K562 (cell line): ENCODE results near the gene NEDD8. TPM values are rescaled to one million over a fixed set of nuclear protein-coding genes. Genes with fewer than 3 reads are reported as not detected.
A peak's percentile ranks its signal among the peaks of the same experiment; 100 is the strongest.
"Not testable (repeated sequence)": the region's sequence is repeated elsewhere in the genome, so short reads cannot be mapped to it uniquely, and the experiment has no call there.

Source experiments
- ATAC-seq: fragments of 200-7000 bp; cut with Tn5 transposase; 3 replicates; pipeline ENCODE4 v1.9.1; 2020; ENCODE audit warnings: moderate library complexity
- BruUV-seq: library from RNA; stranded (reverse); fragments of 400-500 nt; replicated peaks from 2 replicates; lab custom pipeline; 2021; lab: Mats Ljungman, UMichigan
- CTCF ChIA-PET: fragments of 300-600 bp; formaldehyde crosslinking; extraction: SDS; loops from one replicate; lab custom pipeline; 2021; ENCODE audit warnings: low intra/inter-chr PET ratio; lab: Yijun Ruan, JAX
- POLR2A ChIA-PET: fragments of 300-600, 350-650 bp; sonication (Branson Sonifier 250); formaldehyde crosslinking; extraction: SDS; loops from one replicate; lab custom pipeline; 2021; ENCODE audit warnings: antibody characterized with exemption, inconsistent platforms; lab: Yijun Ruan, JAX
- DNase-seq, 4 experiments: peaks; one replicate each; pipeline versions ENCODE4 v3.0.0 to v3.0.0-alpha.2; 2011 to 2018; ENCODE audit warnings: low spot score in 3 of 4, mixed read lengths in 3 of 4; ENCODE audit errors: extremely low read depth in 1 of 4
- FAIRE-seq: peaks from 2 replicates; lab custom pipeline; 2011; peaks lifted over from hg19 to GRCh38; lab: Jason Lieb, UNC
- H2AFZ ChIP-seq: 2 replicates; pipeline ENCODE4 v1.6.0; 2011; ENCODE audit warnings: low read depth, low read length, control low read depth, inconsistent platforms
- H3K27ac ChIP-seq: fragments of 200-600 bp; 3 replicates; pipeline ENCODE4 v1.8.0; 2011; ENCODE audit warnings: low read depth, mild to moderate bottlenecking, control low read depth, inconsistent platforms, low read length, moderate library complexity, mixed read lengths; ENCODE audit errors: extremely low read depth
- H3K27me3 ChIP-seq, 2 experiments: fragments of 300-600 bp in 1 of 2; 2 replicates in 1 of 2; 3 replicates in 1 of 2; pipeline versions ENCODE4 v1.6.0 to v1.8.0; 2011; ENCODE audit warnings: inconsistent platforms in 2 of 2, low read length in 2 of 2, mild to moderate bottlenecking in 1 of 2, mixed read lengths in 1 of 2, moderate library complexity in 1 of 2; ENCODE audit not compliant: control insufficient read depth in 2 of 2, insufficient read depth in 2 of 2
- H3K36me3 ChIP-seq: fragments of 300-600 bp; 3 replicates; pipeline ENCODE4 v1.8.0; 2011; ENCODE audit warnings: mild to moderate bottlenecking, low read length, inconsistent platforms; ENCODE audit not compliant: control insufficient read depth, insufficient read depth
- H3K4me1 ChIP-seq, 2 experiments: fragments of 200-600 bp in 1 of 2; replicated peaks in 1 of 2; 2 replicates in 1 of 2; 3 replicates in 1 of 2; pipeline versions ENCODE4 v1.5.1 to v1.8.0; 2011; ENCODE audit warnings: inconsistent platforms in 2 of 2, low read length in 2 of 2, mild to moderate bottlenecking in 1 of 2, mixed read lengths in 1 of 2, moderate library complexity in 1 of 2; ENCODE audit not compliant: control insufficient read depth in 2 of 2, insufficient read depth in 2 of 2
- H3K4me2 ChIP-seq: 2 replicates; pipeline ENCODE4 v1.6.1; 2011; ENCODE audit warnings: low read length, control low read depth, inconsistent platforms, mixed read lengths; ENCODE audit not compliant: insufficient read depth
- H3K4me3 ChIP-seq: fragments of 200-600 bp; sonication (generic), shearing (Covaris generic); 2 replicates; pipeline ENCODE4 v1.5.1; 2016; ENCODE audit warnings: control low read depth, inconsistent platforms
- H3K79me2 ChIP-seq: fragments of 200-600 bp; 3 replicates; pipeline ENCODE4 v1.8.0; 2011; ENCODE audit warnings: low read length, inconsistent platforms; ENCODE audit not compliant: control insufficient read depth, insufficient read depth
- H3K9ac ChIP-seq, 2 experiments: 2 replicates each; pipeline versions ENCODE4 v1.6.0 to v1.6.1; 2011; ENCODE audit warnings: low read depth in 2 of 2, low read length in 2 of 2, control low read depth in 1 of 2, inconsistent platforms in 1 of 2, mild to moderate bottlenecking in 1 of 2, mixed read lengths in 1 of 2; ENCODE audit not compliant: insufficient read depth in 1 of 2
- H3K9me1 ChIP-seq: one replicate; pipeline ENCODE4 v1.6.0; 2011; ENCODE audit warnings: inconsistent platforms, mild to moderate bottlenecking, low read length, moderate library complexity; ENCODE audit not compliant: control insufficient read depth, insufficient read depth
- H3K9me3 ChIP-seq: replicated peaks from 2 replicates; pipeline ENCODE4 v1.5.1; 2011; ENCODE audit warnings: low read depth, low read length, inconsistent platforms; ENCODE audit not compliant: control insufficient read depth, insufficient read depth
- H4K20me1 ChIP-seq: replicated peaks from 2 replicates; pipeline ENCODE4 v1.6.1; 2011; ENCODE audit warnings: low read length, inconsistent platforms, mixed read lengths; ENCODE audit not compliant: control insufficient read depth, insufficient read depth
- FOSL1 ChIP-seq: fragments of 200-800 bp; sonication (Bioruptor generic); conservative IDR thresholded peaks from 2 replicates; pipeline ENCODE4 v1.6.1; 2016; ENCODE audit warnings: missing genetic modification characterization, missing compliant biosample characterization
- JUND ChIP-seq, 2 experiments: IDR thresholded peaks; 2 replicates in 1 of 2; 3 replicates in 1 of 2; pipeline ENCODE4 v1.6.1; 2011; ENCODE audit warnings: borderline replicate concordance in 2 of 2, low read depth in 2 of 2, low read length in 2 of 2, improper control_type of control experiment in 1 of 2, missing biosample characterization in 1 of 2, missing genetic modification characterization in 1 of 2, missing genetic modification reagents in 1 of 2
- SMARCA4 ChIP-seq: fragments of 450-650 bp; IDR thresholded peaks from 2 replicates; pipeline ENCODE4 v1.6.1; 2016
- SMARCE1 ChIP-seq: fragments of 450-650 bp; IDR thresholded peaks from 2 replicates; pipeline ENCODE4 v1.7.1; 2016; ENCODE audit warnings: mild to moderate bottlenecking
- ZNF124 ChIP-seq: sonication (generic); formaldehyde crosslinking; IDR thresholded peaks from 2 replicates; pipeline ENCODE4 v1.8.1; 2022; ENCODE audit warnings: missing genetic modification reagents
- ZNF23 ChIP-seq: fragments of 250-450 bp; sonication (Bioruptor Pico); IDR thresholded peaks from 2 replicates; pipeline ENCODE4 v1.4.0; 2020; ENCODE audit warnings: mild to moderate bottlenecking
- ZNF384 ChIP-seq: IDR thresholded peaks from 2 replicates; pipeline ENCODE4 v1.6.1; 2012; ENCODE audit warnings: low read depth, low read length, improper control_type of control experiment
- ZNF830 ChIP-seq: fragments of 250-450 bp; sonication (Bioruptor Pico); IDR thresholded peaks from 2 replicates; pipeline ENCODE4 v1.5.0; 2021; ENCODE audit warnings: mild to moderate bottlenecking
- WGBS: fragments of 100-300 bp; shearing (Covaris generic); methylation state at CpG from one replicate; pipeline ENCODE4 v1.1.6; 2016; ENCODE audit warnings: low coverage, mixed read lengths; ENCODE audit not compliant: insufficient coverage; ENCODE audit errors: missing lambda C conversion rate; 5-methylcytosine and 5-hydroxymethylcytosine counted together
- in situ Hi-C: fragments of 300-500 bp; cut with MboI; formaldehyde crosslinking; loops from 4 replicates; pipeline ENCODE4 v1.15.0; 2018; ENCODE audit warnings: inconsistent platforms, mixed read lengths
- intact Hi-C: fragments of 100-400 bp; cut with micrococcal nuclease; formaldehyde crosslinking; loops from 2 replicates; pipeline ENCODE4 v1.14.2; 2022
- polyA plus RNA-seq, 8 experiments: library from polyadenylated mRNA; depleted of rRNA in 4 of 8; stranded (reverse) in 5 of 8; unstranded in 3 of 8; fragments of >200 nt; fragmentation: Nextera tagmentation in 2 of 8; fragmentation: Illumina TruSeq in 1 of 8; extraction: Ambion mirVana in 2 of 8; extraction: Trizol in 1 of 8; gene quantifications; 2 replicates each; pipeline versions ENCODE4 v1.2.1 to v1.2.3, GENCODE V29; 2011 to 2014; ENCODE audit warnings: inconsistent platforms in 1 of 8, missing spikeins in 1 of 8
- total RNA-seq, 7 experiments: library from RNA; depleted of rRNA in 6 of 7; stranded (reverse); fragments of >200 nt in 6 of 7; fragmentation: Illumina TruSeq in 2 of 7; extraction: Trizol in 2 of 7; gene quantifications; 2 replicates each; pipeline versions ENCODE4 v1.2.1 to v1.2.3, GENCODE V29; 2011 to 2021; ENCODE audit warnings: low replicate concordance in 1 of 7
- TF ChIP-seq, protein P1 (sequence below): fragments of 450-650 bp; IDR thresholded peaks from 2 replicates; pipeline ENCODE4 v1.6.1; 2017; ENCODE audit warnings: antibody characterized with exemption
- TF ChIP-seq, protein P2 (sequence below), 2 experiments: fragments of 450-650 bp in 1 of 2; sonication (generic) in 1 of 2; formaldehyde crosslinking in 1 of 2; IDR thresholded peaks in 1 of 2; conservative IDR thresholded peaks in 1 of 2; 2 replicates each; pipeline versions ENCODE4 v1.6.1 to v1.8.1; 2016 to 2023; ENCODE audit warnings: mild to moderate bottlenecking in 2 of 2, moderate library complexity in 2 of 2, inconsistent platforms in 1 of 2, missing genetic modification reagents in 1 of 2

The NEDD8 gene
- total and polyA plus RNA-seq, 9 of the 15 experiments (the other 6 are each of a cell fraction or from before 2014, with no cell fraction given), result 142 to 691 (median 260) TPM

DNA sequence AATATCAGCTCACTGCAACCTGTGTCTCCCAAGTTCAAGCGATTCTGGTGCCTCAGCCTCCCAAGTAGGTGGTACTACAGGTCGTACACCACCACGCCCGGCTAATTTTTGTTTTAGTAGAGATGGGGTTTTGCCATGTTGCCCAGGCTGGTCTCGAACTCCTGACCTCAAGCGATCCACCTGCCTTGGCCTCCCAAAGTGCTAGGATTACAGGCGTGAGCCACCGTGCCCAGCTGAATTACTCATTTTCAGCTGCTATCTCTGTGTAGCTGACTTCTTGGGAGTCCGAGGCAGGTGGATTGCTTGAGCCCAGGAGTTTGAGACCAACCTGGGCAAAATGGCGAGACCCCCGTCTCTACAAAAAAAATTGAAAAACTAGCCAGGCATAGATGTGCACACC lies 13.2 kb upstream of the NEDD8 start:
- BruUV-seq, H3K9ac ChIP-seq, H4K20me1 ChIP-seq, ATAC-seq, H3K9me3 ChIP-seq, H3K36me3 ChIP-seq, H3K27ac ChIP-seq, FAIRE-seq, H3K27me3 ChIP-seq, intact Hi-C loops, DNase-seq, H3K4me2 ChIP-seq, H2AFZ ChIP-seq, H3K4me3 ChIP-seq, H3K9me1 ChIP-seq, CTCF ChIA-PET: not testable (repeated sequence)
- H3K4me1 ChIP-seq, result peaks cover 13 to 15% of the 10 kb centered on the region in 2 experiments; a peak in 4 of 5 replicates
- in situ Hi-C loops, result loop anchor here (10.0 kb wide), 1 partner anchor 189 kb away; no protein-coding TSS in a partner anchor
- WGBS, result 70% methylated on average over 9 of the region's 11 CpGs
- H3K79me2 ChIP-seq, result peaks cover 10% of the 10 kb centered on the region; the same call in 2 of the 3 replicates
- POLR2A ChIA-PET, result interaction anchor here (0.9 kb wide), 1 partner anchor 52 kb away, joined by 3 read pairs; no protein-coding TSS in a partner anchor

DNA sequence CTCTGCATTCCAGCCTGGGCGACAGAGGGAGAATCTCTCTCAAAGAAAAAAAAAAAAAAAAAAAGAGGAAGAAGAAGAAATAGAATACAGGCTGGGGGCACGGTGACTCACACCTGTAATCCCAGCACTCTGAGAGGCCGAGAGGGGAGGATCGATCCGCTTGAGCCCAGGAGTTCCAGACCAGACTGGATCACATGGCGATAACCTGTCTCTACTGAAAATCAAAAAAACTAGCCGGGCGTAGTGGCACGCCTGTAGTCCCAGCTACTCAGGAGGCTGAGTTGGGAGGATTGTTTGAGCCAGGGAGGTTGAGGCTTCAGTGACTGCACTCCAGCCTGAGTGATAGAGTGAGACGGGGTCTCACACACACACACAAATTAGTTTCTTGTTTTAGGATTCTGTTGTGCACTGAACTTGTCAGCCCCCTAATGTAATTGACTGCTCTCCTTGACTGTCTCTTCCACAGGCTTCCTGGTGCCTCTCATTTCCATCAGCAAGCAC lies 11.2 kb upstream of the NEDD8 start:
- no TSS peak for BruUV-seq
- H3K4me2 ChIP-seq, result peak overlapping the region; percentile 88
- no peaks in the 10 kb centered on the region; the same call in 1 of the 2 replicates for H4K20me1 ChIP-seq
- peak overlapping the region; percentile 84 for H2AFZ ChIP-seq
- H3K9me1 ChIP-seq, result no peaks in the 10 kb centered on the region
- TF ChIP-seq JUND (IDR thresholded peaks at IDR 0.05; ENCODE audit: borderline replicate concordance, low read depth, low read length), result peak; percentile 66; the same call in 1 of the 2 replicates
- TF ChIP-seq JUND (tag; IDR thresholded peaks at IDR 0.05; ENCODE audit: borderline replicate concordance, low read depth, low read length), result peak; percentile 47; the same call in 1 of the 3 replicates
- TF ChIP-seq FOSL1 (tag), result peak; percentile 45
- 0 out of 2 replicates have a peak, but pooled peaks have one; percentile 39 for TF ChIP-seq SMARCA4
- TF ChIP-seq ZNF830, result no peak
- no peak for TF ChIP-seq ZNF124 (CRISPR knock-in tag)
- TF ChIP-seq, protein P1, sequence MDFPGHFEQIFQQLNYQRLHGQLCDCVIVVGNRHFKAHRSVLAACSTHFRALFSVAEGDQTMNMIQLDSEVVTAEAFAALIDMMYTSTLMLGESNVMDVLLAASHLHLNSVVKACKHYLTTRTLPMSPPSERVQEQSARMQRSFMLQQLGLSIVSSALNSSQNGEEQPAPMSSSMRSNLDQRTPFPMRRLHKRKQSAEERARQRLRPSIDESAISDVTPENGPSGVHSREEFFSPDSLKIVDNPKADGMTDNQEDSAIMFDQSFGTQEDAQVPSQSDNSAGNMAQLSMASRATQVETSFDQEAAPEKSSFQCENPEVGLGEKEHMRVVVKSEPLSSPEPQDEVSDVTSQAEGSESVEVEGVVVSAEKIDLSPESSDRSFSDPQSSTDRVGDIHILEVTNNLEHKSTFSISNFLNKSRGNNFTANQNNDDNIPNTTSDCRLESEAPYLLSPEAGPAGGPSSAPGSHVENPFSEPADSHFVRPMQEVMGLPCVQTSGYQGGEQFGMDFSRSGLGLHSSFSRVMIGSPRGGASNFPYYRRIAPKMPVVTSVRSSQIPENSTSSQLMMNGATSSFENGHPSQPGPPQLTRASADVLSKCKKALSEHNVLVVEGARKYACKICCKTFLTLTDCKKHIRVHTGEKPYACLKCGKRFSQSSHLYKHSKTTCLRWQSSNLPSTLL, result 0 out of 2 replicates have a peak, but pooled peaks have one; percentile 27
- TF ChIP-seq SMARCE1, result peak; percentile 73
- peak; percentile 81 for TF ChIP-seq ZNF384
- TF ChIP-seq, protein P2, sequence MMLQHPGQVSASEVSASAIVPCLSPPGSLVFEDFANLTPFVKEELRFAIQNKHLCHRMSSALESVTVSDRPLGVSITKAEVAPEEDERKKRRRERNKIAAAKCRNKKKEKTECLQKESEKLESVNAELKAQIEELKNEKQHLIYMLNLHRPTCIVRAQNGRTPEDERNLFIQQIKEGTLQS (IDR thresholded peaks at IDR 0.05), result peak; percentile 67; the same call in 1 of the 2 replicates
- TF ChIP-seq, protein P2 (CRISPR knock-in tag; conservative IDR thresholded peaks at IDR 0.05), result no peak
- TF ChIP-seq ZNF23 (CRISPR knock-in tag), result no peak
- H3K9me3 ChIP-seq, result no peaks in the 10 kb centered on the region
- H3K79me2 ChIP-seq, result peaks cover 10% of the 10 kb centered on the region; the same call in 2 of the 3 replicates
- CTCF ChIA-PET, result interaction anchor here (1.4 to 3.0 kb wide), 2 partner anchors 53 to 65 kb away, joined by 5 to 41 read pairs; partner anchors contain the start of gene CIDEB
- 33% methylated on average over 4 of the region's 10 CpGs for WGBS
- peaks cover 13 to 15% of the 10 kb centered on the region in 2 experiments; a peak in 4 of 5 replicates for H3K4me1 ChIP-seq
- intact Hi-C loops, result loop anchor here (1.0 to 2.0 kb wide), 3 partner anchors 27 to 187 kb away; partner anchors contain the start of gene RABGGTA
- ATAC-seq (peak; percentile 0; the same call in 1 of the 3 replicates), DNase-seq (peak in 1 of 4 experiments; percentile 48), FAIRE-seq (peak; percentile 59)
- POLR2A ChIA-PET, result interaction anchor here (0.6 to 1.9 kb wide), 10 partner anchors 9 to 149 kb away, joined by 3 to 18 read pairs (median 5); partner anchors contain the start of genes CIDEB, DHRS1 and NOP9
- peaks cover 28% of the 10 kb centered on the region for H3K36me3 ChIP-seq
- H3K27me3 ChIP-seq, result no peaks in the 10 kb centered on the region
- H3K4me3 ChIP-seq, result peak overlapping the region; percentile 59
- peak overlapping the region; percentile 98 for H3K27ac ChIP-seq
- H3K9ac ChIP-seq, result peak overlapping the region; percentile 77 to 95
- in situ Hi-C loops, result loop anchor here (5.0 to 10.0 kb wide), 2 partner anchors 54 to 191 kb away; partner anchors contain the start of genes DHRS1 and NOP9
